HEK293T (cell line): ENCODE results near the gene CCDC51.
"Not testable (repeated sequence)": the region's sequence is repeated elsewhere in the genome, so short reads cannot be mapped to it uniquely, and the experiment has no call there.

Experiments
- CTCF ChIA-PET: fragments of 350-600 bp; formaldehyde crosslinking; extraction: SDS; loops from one replicate; lab custom pipeline; 2021; ENCODE audit warnings: antibody characterized with exemption, inconsistent platforms; lab: Yijun Ruan, JAX
- POLR2A ChIA-PET: fragments of 350-600 bp; formaldehyde crosslinking; extraction: SDS; loops from one replicate; lab custom pipeline; 2020; ENCODE audit warnings: antibody characterized with exemption, inconsistent platforms; lab: Yijun Ruan, JAX
- DNase-seq: peaks from one replicate; pipeline ENCODE4 v3.0.0; 2012; ENCODE audit warnings: mixed read lengths; ENCODE audit errors: extremely low spot score
- ARNT ChIP-seq: fragments of 450-650 bp; IDR thresholded peaks from 2 replicates; pipeline ENCODE4 v1.6.1; 2017; ENCODE audit warnings: mild to moderate bottlenecking
- BHLHE40 ChIP-seq: fragments of 450-650 bp; IDR thresholded peaks from 2 replicates; pipeline ENCODE4 v1.6.1; 2016; ENCODE audit warnings: mild to moderate bottlenecking, moderate library complexity, borderline replicate concordance
- CTBP1 ChIP-seq: fragments of 450-650 bp; IDR thresholded peaks from 2 replicates; pipeline ENCODE4 v1.6.1; 2016; ENCODE audit warnings: borderline replicate concordance
- ELF4 ChIP-seq: fragments of 450-650 bp; IDR thresholded peaks from 2 replicates; pipeline ENCODE4 v1.6.1; 2017; ENCODE audit warnings: antibody characterized with exemption
- FOXA1 ChIP-seq: fragments of 450-650 bp; IDR thresholded peaks from 2 replicates; pipeline ENCODE4 v1.6.1; 2016; ENCODE audit warnings: mild to moderate bottlenecking
- FOXK2 ChIP-seq: fragments of 450-650 bp; IDR thresholded peaks from 2 replicates; pipeline ENCODE4 v1.6.1; 2016; ENCODE audit warnings: mild to moderate bottlenecking
- FOXM1 ChIP-seq: fragments of 450-650 bp; IDR thresholded peaks from 2 replicates; pipeline ENCODE4 v1.6.1; 2017; ENCODE audit warnings: mild to moderate bottlenecking, borderline replicate concordance
- HDGF ChIP-seq: fragments of 450-650 bp; IDR thresholded peaks from 2 replicates; pipeline ENCODE4 v1.6.1; 2017; ENCODE audit warnings: antibody characterized with exemption, borderline replicate concordance
- L3MBTL2 ChIP-seq: fragments of 450-650 bp; conservative IDR thresholded peaks from 2 replicates; pipeline ENCODE4 v1.6.1; 2016; ENCODE audit warnings: mild to moderate bottlenecking
- LEF1 ChIP-seq: fragments of 450-650 bp; IDR thresholded peaks from 2 replicates; pipeline ENCODE4 v1.6.1; 2017; ENCODE audit warnings: mild to moderate bottlenecking, borderline replicate concordance
- NFRKB ChIP-seq: fragments of 450-650 bp; IDR thresholded peaks from 2 replicates; pipeline ENCODE4 v1.6.1; 2016; ENCODE audit warnings: mild to moderate bottlenecking, moderate library complexity
- SP1 ChIP-seq: fragments of 450-650 bp; IDR thresholded peaks from 2 replicates; pipeline ENCODE4 v1.6.1; 2017
- SUZ12 ChIP-seq: fragments of 450-650 bp; IDR thresholded peaks from 2 replicates; pipeline ENCODE4 v1.6.1; 2016; ENCODE audit warnings: mild to moderate bottlenecking
- TARDBP ChIP-seq: fragments of 450-650 bp; IDR thresholded peaks from 2 replicates; pipeline ENCODE4 v1.6.1; 2016
- ZNF384 ChIP-seq: fragments of 450-650 bp; IDR thresholded peaks from 2 replicates; pipeline ENCODE4 v1.6.1; 2016
- TF ChIP-seq, protein P1 (sequence below): fragments of 450-650 bp; IDR thresholded peaks from 2 replicates; pipeline ENCODE4 v1.6.1; 2016

CCDC51 gene

DNA sequence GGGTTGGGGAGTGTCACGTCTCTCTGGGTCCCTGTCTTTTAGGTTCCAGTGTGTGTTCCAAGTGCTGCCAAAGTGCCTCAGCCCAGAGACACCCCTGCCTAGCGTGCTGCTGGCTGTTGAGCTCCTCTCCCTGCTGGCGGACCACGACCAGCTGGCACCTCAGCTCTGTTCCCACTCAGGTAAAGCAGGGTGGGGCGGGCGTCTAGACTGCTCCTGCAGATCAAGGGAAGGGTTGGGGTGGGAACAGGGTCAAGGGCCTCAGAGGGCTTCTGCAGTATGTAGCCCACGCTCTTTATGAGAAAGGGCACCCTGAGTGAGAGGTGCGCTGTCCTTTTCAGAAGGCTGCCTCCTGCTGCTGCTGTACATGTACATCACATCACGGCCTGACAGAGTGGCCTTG is 23.8 kb upstream of the CCDC51 start:
- ChIA-PET CTCF (interaction anchor here (0.5 to 1.7 kb wide), 5 partner anchors 27 to 1007 kb away, joined by 3 to 7 read pairs (median 3); partner anchors contain the start of gene SHISA5), POLR2A (interaction anchor here (1.1 to 1.2 kb wide), 3 partner anchors 17 to 93 kb away, joined by 3 to 4 read pairs (median 3); partner anchors contain the start of genes ATRIP, CCDC51 and PFKFB4)
- TF ChIP-seq BHLHE40 (no peak), SP1 (no peak), FOXM1 (no peak), SUZ12 (no peak), NFRKB (no peak), LEF1 (no peak), HDGF (no peak), ARNT (no peak), FOXK2 (no peak), TARDBP (no peak), CTBP1 (no peak), ZNF384 (no peak), L3MBTL2 (no peak)
- TF ChIP-seq, protein P1, sequence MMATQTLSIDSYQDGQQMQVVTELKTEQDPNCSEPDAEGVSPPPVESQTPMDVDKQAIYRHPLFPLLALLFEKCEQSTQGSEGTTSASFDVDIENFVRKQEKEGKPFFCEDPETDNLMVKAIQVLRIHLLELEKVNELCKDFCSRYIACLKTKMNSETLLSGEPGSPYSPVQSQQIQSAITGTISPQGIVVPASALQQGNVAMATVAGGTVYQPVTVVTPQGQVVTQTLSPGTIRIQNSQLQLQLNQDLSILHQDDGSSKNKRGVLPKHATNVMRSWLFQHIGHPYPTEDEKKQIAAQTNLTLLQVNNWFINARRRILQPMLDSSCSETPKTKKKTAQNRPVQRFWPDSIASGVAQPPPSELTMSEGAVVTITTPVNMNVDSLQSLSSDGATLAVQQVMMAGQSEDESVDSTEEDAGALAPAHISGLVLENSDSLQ: no peak
- no peak for DNase-seq

DNA sequence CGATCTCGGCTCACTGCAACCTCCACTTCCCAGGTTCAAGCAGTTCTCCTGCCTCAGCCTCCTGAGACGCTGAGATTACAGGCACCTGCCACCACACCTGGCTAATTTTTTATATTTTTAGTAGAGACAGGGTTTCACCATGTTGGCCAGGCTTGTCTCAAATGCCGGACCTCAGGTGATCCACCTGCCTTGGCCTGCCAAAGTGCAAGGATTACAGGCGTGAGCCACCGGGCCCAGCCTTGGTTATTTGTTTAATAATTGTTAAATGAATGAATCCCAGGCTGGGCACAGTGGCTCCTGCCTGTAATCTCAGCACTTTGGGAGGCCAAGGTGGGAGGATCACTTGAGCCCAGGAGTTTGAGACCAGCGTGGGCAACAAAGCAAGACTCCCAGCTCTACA is 21.8 kb upstream of the CCDC51 start:
- CTCF ChIA-PET: interaction anchor here (1.0 to 1.2 kb wide), 2 partner anchors 26 to 88 kb away, joined by 3 read pairs; no protein-coding TSS in a partner anchor
- not testable (repeated sequence) for DNase-seq
- POLR2A ChIA-PET: interaction anchor here (0.6 to 2.1 kb wide), 4 partner anchors 12 to 91 kb away, joined by 3 to 7 read pairs (median 4); partner anchors contain the start of genes ATRIP, CCDC51 and TMA7

DNA sequence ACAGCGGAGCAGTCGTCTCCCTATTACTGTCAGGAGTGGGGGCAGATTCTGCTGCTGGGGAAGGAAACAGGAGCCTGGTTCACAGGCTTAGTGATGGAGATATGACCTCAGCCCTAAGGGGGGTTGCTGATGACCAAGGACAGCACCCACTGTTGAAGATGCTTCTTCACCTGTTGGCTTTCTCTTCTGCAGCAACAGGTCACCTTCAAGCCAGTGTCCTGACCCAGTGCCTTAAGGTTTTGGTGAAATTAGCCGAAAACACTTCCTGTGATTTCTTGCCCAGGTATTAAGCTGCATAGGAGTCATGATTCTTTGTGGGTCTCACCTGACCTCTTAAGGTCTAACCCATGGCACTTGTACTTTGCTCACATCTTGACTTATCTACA is 20.6 kb upstream of the CCDC51 start:
- TF ChIP-seq ELF4 (no peak), L3MBTL2 (no peak), NFRKB (no peak), LEF1 (no peak), HDGF (no peak), FOXK2 (no peak), TARDBP (no peak)
- CTCF ChIA-PET: no interaction called here
- no peak for DNase-seq
- POLR2A ChIA-PET: no interaction called here

DNA sequence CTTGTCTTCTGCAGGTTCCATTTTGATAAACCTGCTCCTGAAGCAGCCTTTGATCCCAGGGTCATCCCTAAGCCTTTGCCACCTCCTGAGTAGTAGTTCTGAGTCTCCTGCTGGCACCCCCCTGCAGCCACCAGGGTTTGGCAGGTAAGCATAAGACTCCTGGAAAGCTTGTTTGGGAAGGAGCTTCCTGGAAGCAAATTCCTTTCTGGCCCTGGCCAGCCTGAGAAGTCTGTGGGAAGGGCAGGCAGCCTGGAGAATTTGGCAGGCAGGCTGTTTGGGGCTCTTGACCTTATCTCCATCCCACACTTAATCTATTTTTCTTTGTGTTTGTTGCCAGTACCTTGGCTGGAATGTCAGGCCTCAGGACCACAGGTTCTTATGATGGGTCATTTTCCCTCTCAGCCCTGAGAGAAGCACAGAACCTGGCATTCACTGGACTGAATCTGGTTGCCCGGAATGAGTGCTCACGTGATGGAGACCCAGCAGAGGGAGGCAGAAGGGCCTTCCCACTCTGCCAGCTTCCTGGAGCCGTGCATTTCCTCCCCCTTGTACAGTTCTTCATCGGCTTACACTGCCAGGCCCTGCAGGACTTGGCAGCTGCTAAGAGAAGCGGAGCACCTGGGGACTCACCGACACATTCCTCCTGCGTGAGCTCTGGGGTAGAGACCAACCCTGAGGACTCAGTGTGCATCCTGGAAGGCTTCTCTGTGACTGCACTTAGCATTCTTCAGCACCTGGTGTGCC is 20.0 kb upstream of the CCDC51 start:
- POLR2A ChIA-PET: no interaction called here
- CTCF ChIA-PET: interaction anchor here (1.0 kb wide), 1 partner anchor 24 kb away, joined by 3 read pairs; no protein-coding TSS in a partner anchor
- no peak for TF ChIP-seq ARNT
- TF ChIP-seq L3MBTL2: no peak
- no peak for TF ChIP-seq BHLHE40
- TF ChIP-seq FOXA1: no peak
- no peak for TF ChIP-seq NFRKB
- TF ChIP-seq ELF4: no peak
- DNase-seq: no peak

DNA sequence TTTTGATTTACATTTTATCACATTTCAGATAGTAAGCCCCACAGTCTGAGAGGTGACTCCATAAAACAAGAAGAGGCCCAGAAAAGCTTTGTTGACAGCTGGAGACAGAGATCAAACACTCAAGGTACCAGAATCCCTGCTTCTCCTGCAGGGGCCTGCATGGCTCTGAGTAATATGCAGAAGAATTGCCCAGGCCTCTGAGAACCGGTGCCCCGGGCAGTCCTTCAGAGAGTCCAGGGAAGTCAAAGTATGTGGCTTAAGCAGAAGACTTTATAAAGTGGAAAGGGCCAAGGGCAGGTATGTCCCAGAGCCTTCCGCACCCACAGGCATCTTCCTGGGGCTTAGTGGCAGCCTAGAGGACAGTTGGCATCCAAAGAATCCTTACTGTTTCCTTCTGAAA is 19.4 kb upstream of the CCDC51 start:
- ChIA-PET POLR2A (no interaction called here), CTCF (interaction anchor here (1.0 kb wide), 1 partner anchor 23 kb away, joined by 3 read pairs; no protein-coding TSS in a partner anchor)
- DNase-seq: no peak
- TF ChIP-seq LEF1 (no peak), FOXA1 (no peak), SUZ12 (no peak), SP1 (no peak), FOXK2 (no peak), HDGF (no peak), NFRKB (no peak), L3MBTL2 (no peak), FOXM1 (no peak), TARDBP (no peak), ARNT (no peak), ELF4 (no peak), CTBP1 (no peak), ZNF384 (no peak), BHLHE40 (no peak)
- TF ChIP-seq, protein P1: no peak

DNA sequence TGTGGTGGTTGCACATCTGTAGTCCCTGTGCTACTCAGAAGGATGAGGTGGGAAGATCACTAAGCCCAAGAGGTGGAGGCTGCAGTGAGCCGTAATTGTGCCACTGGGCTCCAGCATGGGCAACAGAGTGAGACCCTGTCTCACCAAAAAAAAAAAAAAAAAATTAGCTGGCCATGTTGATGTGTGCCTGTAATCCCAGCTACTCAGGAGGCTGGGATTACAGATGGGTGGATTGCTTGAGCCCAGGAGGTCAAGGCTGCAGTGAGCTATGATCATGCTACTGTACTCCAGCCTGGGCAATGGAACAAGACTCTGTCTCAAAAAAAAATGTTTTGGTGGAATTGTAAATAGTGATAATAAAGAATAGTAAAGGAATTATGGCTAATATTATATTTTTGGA is 16.5 kb upstream of the CCDC51 start:
- no peak for DNase-seq
- CTCF ChIA-PET: interaction anchor here (0.6 kb wide), 2 partner anchors 17 to 192 kb away, joined by 3 to 4 read pairs; no protein-coding TSS in a partner anchor
- POLR2A ChIA-PET: interaction anchor here (1.1 to 1.3 kb wide), 2 partner anchors 10 to 17 kb away, joined by 4 to 8 read pairs; partner anchors contain the start of genes ATRIP, CCDC51 and TMA7

More for the DNA sequence above, 16.5 kb upstream of the CCDC51 start:
- TF ChIP-seq LEF1: no peak
- no peak for TF ChIP-seq ARNT
- TF ChIP-seq, protein P1: no peak
- no peak for TF ChIP-seq SUZ12
